K562 (cell line): Measurements from ENCODE around the gene MTIF3. TPM values are rescaled to one million over a fixed set of nuclear protein-coding genes. Genes with fewer than 3 reads are reported as not detected.

Source experiments
- CLOCK ChIP-seq: fragments of 250-450 bp; sonication (Bioruptor Pico); IDR thresholded peaks from 2 replicates; pipeline ENCODE4 v1.4.0; 2020; ENCODE audit warnings: mild to moderate bottlenecking, moderate library complexity, borderline replicate concordance
- E2F5 ChIP-seq: sonication (generic); formaldehyde crosslinking; IDR thresholded peaks from 2 replicates; pipeline ENCODE4 v1.8.0; 2022; ENCODE audit warnings: mild to moderate bottlenecking, missing genetic modification reagents
- FOXJ2 ChIP-seq: fragments of 200-800 bp; sonication (Bioruptor generic); IDR thresholded peaks from 2 replicates; pipeline ENCODE4 v1.6.1; 2016; ENCODE audit warnings: missing genetic modification characterization, missing compliant biosample characterization
- HNRNPLL ChIP-seq: fragments of 200-400 bp; formaldehyde crosslinking; IDR thresholded peaks from 2 replicates; pipeline ENCODE4 v1.6.1; 2017; ENCODE audit warnings: low read length, low read depth, mild to moderate bottlenecking; ENCODE audit not compliant: poor library complexity, severe bottlenecking
- MEF2A ChIP-seq: IDR thresholded peaks from 2 replicates; pipeline ENCODE4 v1.6.1; 2011; ENCODE audit warnings: low read depth, mild to moderate bottlenecking, low read length, moderate library complexity; ENCODE audit not compliant: control insufficient read depth
- MTA2 ChIP-seq: fragments of 450-650 bp; IDR thresholded peaks from 2 replicates; pipeline ENCODE4 v1.6.1; 2016; ENCODE audit warnings: low read depth
- MYBL2 ChIP-seq, 2 experiments: fragments of 450-650 bp in 1 of 2; sonication (generic) in 1 of 2; formaldehyde crosslinking in 1 of 2; IDR thresholded peaks; 2 replicates each; pipeline versions ENCODE4 v1.6.1 to v1.8.1; 2017 to 2022; ENCODE audit warnings: borderline replicate concordance in 1 of 2, inconsistent platforms in 1 of 2, low read depth in 1 of 2, mild to moderate bottlenecking in 1 of 2, missing genetic modification reagents in 1 of 2, moderate library complexity in 1 of 2
- NCOA2 ChIP-seq, 2 experiments: fragments of 450-650 bp; IDR thresholded peaks; 2 replicates each; pipeline ENCODE4 v1.6.1; 2018; ENCODE audit warnings: mild to moderate bottlenecking in 2 of 2, moderate library complexity in 1 of 2; ENCODE audit not compliant: partially characterized antibody in 2 of 2
- RBM17 ChIP-seq: fragments of 200-400 bp; formaldehyde crosslinking; IDR thresholded peaks from 2 replicates; pipeline ENCODE4 v1.6.1; 2017; ENCODE audit warnings: low read depth, mild to moderate bottlenecking, low read length, borderline replicate concordance
- SREBF1 ChIP-seq: fragments of 150-350 bp; IDR thresholded peaks from 2 replicates; pipeline ENCODE4 v1.6.1; 2014; ENCODE audit warnings: antibody characterized with exemption, low read depth, low read length, borderline replicate concordance
- TFAM ChIP-seq: fragments of 250-450 bp; sonication (Bioruptor Pico); conservative IDR thresholded peaks from 2 replicates; pipeline ENCODE4 v1.5.0; 2021; ENCODE audit warnings: mild to moderate bottlenecking, moderate library complexity
- TFAP4 ChIP-seq: sonication (generic); formaldehyde crosslinking; IDR thresholded peaks from 2 replicates; pipeline ENCODE4 v1.8.0; 2022; ENCODE audit warnings: missing genetic modification reagents, mild to moderate bottlenecking, moderate library complexity, borderline replicate concordance
- TFE3 ChIP-seq: fragments of 450-650 bp; formaldehyde crosslinking; IDR thresholded peaks from 2 replicates; pipeline ENCODE4 v1.4.0; 2020; ENCODE audit warnings: mild to moderate bottlenecking, mixed read lengths
- ZBTB12 ChIP-seq: fragments of 250-450 bp; sonication (Bioruptor Pico); IDR thresholded peaks from 2 replicates; pipeline ENCODE4 v1.4.0; 2020
- ZBTB49 ChIP-seq: sonication (generic); formaldehyde crosslinking; IDR thresholded peaks from 2 replicates; pipeline ENCODE4 v1.8.0; 2022; ENCODE audit warnings: missing genetic modification reagents, mild to moderate bottlenecking, borderline replicate concordance
- ZKSCAN3 ChIP-seq: fragments of 250-450 bp; sonication (Bioruptor Pico); IDR thresholded peaks from 2 replicates; pipeline ENCODE4 v1.4.0; 2020
- ZNF140 ChIP-seq: fragments of 250-450 bp; sonication (Bioruptor Pico); IDR thresholded peaks from 2 replicates; pipeline ENCODE4 v1.8.0; 2021; ENCODE audit warnings: moderate library complexity, mild to moderate bottlenecking, inconsistent platforms
- ZNF239 ChIP-seq: fragments of 250-450 bp; sonication (Bioruptor Pico); IDR thresholded peaks from 2 replicates; pipeline ENCODE4 v1.4.0; 2020; ENCODE audit warnings: mild to moderate bottlenecking
- polyA plus RNA-seq, 8 experiments: library from polyadenylated mRNA; depleted of rRNA in 4 of 8; stranded (reverse) in 5 of 8; unstranded in 3 of 8; fragments of >200 nt; fragmentation: Nextera tagmentation in 2 of 8; fragmentation: Illumina TruSeq in 1 of 8; extraction: Ambion mirVana in 2 of 8; extraction: Trizol in 1 of 8; gene quantifications; 2 replicates each; pipeline versions ENCODE4 v1.2.1 to v1.2.3, GENCODE V29; 2011 to 2014; ENCODE audit warnings: inconsistent platforms in 1 of 8, missing spikeins in 1 of 8
- total RNA-seq, 7 experiments: library from RNA; depleted of rRNA in 6 of 7; stranded (reverse); fragments of >200 nt in 6 of 7; fragmentation: Illumina TruSeq in 2 of 7; extraction: Trizol in 2 of 7; gene quantifications; 2 replicates each; pipeline versions ENCODE4 v1.2.1 to v1.2.3, GENCODE V29; 2011 to 2021; ENCODE audit warnings: low replicate concordance in 1 of 7

The MTIF3 gene
- total and polyA plus RNA-seq, 9 of the 15 experiments (the other 6 are each of a cell fraction or from before 2014, with no cell fraction given) = 23.5 to 73.6 (median 45.2) TPM

- TF ChIP-seq ZBTB12 (CRISPR knock-in tag) = no peak
- no peak for TF ChIP-seq SREBF1
- no peak for TF ChIP-seq MYBL2 (IDR thresholded peaks at IDR 0.05; ENCODE audit: low read depth)
- TF ChIP-seq MYBL2 (CRISPR knock-in tag; IDR thresholded peaks at IDR 0.05; ENCODE audit: borderline replicate concordance) = no peak
- TF ChIP-seq HNRNPLL = no peak
- TF ChIP-seq ZBTB49 (CRISPR knock-in tag) = no peak
- no peak for TF ChIP-seq TFAP4
- TF ChIP-seq CLOCK (CRISPR knock-in tag) = no peak
- no peak for TF ChIP-seq ZKSCAN3 (CRISPR knock-in tag)
- no peak for TF ChIP-seq RBM17
- peak; percentile 30; the same call in 1 of the 2 replicates for TF ChIP-seq MTA2
- no peak for TF ChIP-seq TFAM (CRISPR knock-in tag)
- no peak for TF ChIP-seq ZNF140 (CRISPR knock-in tag)
- no peak for TF ChIP-seq FOXJ2 (tag)
- no peak for TF ChIP-seq NCOA2 (IDR thresholded peaks at IDR 0.05; ENCODE audit: partially characterized antibody in 2 of 2)
- TF ChIP-seq MEF2A = no peak
- TF ChIP-seq TFE3 = no peak
- no peak for TF ChIP-seq ZNF239
- TF ChIP-seq E2F5 (CRISPR knock-in tag) = no peak
These were observed 22.2 kb downstream of the MTIF3 start (continued) for GRCh38 chr13:27428160-27428559.
